ENCODE data around the gene TMEM182.
A peak's percentile ranks its signal among the peaks of the same experiment; 100 is the strongest.

The TMEM182 gene

GRCh38 chr2:102803041-102803896 lies 41.4 kb downstream of the TMEM182 start:
- TF ChIP-seq, protein P1, sequence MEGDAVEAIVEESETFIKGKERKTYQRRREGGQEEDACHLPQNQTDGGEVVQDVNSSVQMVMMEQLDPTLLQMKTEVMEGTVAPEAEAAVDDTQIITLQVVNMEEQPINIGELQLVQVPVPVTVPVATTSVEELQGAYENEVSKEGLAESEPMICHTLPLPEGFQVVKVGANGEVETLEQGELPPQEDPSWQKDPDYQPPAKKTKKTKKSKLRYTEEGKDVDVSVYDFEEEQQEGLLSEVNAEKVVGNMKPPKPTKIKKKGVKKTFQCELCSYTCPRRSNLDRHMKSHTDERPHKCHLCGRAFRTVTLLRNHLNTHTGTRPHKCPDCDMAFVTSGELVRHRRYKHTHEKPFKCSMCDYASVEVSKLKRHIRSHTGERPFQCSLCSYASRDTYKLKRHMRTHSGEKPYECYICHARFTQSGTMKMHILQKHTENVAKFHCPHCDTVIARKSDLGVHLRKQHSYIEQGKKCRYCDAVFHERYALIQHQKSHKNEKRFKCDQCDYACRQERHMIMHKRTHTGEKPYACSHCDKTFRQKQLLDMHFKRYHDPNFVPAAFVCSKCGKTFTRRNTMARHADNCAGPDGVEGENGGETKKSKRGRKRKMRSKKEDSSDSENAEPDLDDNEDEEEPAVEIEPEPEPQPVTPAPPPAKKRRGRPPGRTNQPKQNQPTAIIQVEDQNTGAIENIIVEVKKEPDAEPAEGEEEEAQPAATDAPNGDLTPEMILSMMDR (IDR thresholded peaks at IDR 0.05), result no peak

DNA sequence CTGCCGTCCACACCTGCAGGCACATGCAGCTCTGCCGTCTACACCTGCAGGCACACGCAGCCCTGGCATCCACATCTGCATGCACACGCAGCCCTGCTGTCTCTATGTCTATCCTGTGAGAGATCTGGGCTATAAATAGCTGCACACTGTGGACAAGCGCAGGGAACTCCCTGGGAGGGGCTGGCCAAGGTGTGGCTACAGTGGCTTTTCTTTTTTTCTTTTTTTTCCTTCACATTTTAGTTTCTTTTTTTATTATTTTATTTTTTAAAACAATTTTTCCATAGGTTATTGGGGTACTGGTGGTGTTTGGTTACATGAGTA lies 42.0 kb downstream of the TMEM182 start:
- TF ChIP-seq, protein P1 (IDR thresholded peaks at IDR 0.05), result no peak

DNA sequence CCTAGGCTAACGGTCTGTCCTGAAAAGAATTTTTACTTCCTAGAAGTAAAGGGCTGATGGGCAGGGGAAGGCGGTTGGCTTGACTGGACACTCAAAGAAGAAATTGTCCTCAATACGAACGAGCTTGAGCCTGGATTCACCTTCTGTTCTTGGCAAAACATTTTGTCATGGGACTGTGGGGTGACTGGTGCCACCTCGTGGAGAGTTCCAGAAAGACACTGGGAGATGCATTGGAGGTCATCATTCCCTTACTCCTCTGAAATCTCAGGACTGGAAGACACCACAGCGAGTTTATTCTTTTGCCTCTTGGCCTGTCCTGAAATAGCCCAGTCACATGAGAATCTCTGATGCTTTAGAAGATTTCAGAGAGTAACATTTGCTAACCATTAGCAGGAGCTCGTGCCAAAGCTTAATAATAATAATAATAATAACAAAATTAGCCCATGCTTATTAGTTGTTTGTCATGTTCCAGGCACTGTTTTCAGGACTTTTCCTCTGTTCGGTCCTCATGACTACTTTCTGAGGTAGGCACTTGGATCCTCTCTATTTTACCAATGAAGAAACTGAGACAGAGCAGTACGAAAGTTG lies 44.5 kb downstream of the TMEM182 start:
- TF ChIP-seq, protein P1 (IDR thresholded peaks at IDR 0.05), result peak; percentile 70

DNA sequence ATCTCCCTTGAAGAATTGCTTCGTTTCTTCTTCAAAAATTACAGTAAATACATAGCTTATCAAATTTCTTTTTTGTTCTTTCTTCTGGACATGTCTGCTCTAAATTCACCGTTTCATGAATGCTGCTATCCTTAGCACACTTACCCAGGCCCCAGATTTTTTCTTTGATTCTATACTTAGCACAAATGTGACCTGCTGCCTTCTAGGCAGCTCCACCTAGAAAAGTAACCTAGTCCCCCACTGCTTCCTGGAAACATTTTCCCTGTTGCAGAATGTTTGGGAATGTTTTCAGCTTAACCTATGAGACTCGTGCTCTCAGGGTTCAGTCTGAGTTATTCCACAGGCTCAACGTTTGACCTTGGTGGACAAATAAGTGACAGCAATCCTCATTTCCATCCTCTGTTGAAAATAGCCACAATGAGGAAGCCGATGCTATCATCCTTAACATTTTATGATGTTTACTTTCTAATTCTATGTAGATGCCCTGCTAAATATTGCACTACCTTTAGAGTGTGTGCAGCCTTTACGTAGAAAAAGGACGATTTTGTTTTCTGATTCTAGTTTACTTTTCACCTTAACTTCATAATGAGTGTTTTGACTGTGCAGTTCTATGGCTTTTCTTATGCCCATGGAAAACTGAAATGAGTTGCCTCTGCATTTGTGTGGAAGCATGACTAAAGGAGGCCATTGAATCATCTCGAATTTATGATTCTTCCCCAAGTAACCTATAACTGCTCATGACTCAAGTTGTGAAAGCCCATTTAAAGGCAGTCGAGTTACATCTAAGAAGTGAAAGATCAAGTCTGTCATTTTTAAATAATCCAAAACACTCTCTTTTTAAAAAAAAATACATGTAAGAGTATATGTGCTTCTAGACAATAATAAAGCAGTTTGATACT lies 47.7 kb downstream of the TMEM182 start:
- TF ChIP-seq, protein P1 (IDR thresholded peaks at IDR 0.05), result no peak

GRCh38 chr2:102815285-102815684 lies 53.5 kb downstream of the TMEM182 start:
- TF ChIP-seq, protein P1 (IDR thresholded peaks at IDR 0.05), result no peak

GRCh38 chr2:102826904-102827303 lies 65.1 kb downstream of the TMEM182 start:
- TF ChIP-seq, protein P1 (IDR thresholded peaks at IDR 0.05), result no peak

DNA sequence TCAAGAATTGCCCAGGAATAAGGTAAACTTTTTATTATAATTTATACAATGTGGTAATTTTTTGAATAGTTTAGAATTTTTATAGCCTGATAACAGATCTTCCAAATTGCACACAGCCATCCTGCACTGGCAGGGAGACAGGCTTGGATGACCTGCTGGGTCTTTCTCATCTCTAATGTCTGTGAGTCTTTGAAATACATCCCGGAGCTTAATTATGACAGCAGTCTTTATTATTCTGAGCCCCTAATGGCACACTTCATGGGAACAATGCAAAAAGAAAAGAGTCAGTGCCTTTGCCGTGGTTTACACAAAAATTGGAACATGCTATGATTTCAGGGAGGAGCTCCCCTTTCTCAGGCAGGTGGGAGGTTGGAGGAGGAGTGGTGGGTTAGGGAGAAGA lies 71.0 kb downstream of the TMEM182 start:
- TF ChIP-seq, protein P1 (IDR thresholded peaks at IDR 0.05), result no peak

Measured in LNCAP (cell line).